HCT116 (cell line): ENCODE measurements around the gene CYP3A7.
"Not testable (repeated sequence)": the region's sequence is repeated elsewhere in the genome, so short reads cannot be mapped to it uniquely, and the experiment has no call there.

ENCODE experiments used
- CTCF ChIP-seq, 3 experiments: fragments of 200-600 bp in 1 of 3; sonication (generic) in 1 of 3; IDR thresholded peaks in 2 of 3; conservative IDR thresholded peaks in 1 of 3; 2 replicates each; pipeline ENCODE4 v1.5.1; 2012 to 2017; ENCODE audit warnings: low read depth in 2 of 3, low read length in 2 of 3, antibody characterized with exemption in 1 of 3, borderline replicate concordance in 1 of 3, control low read depth in 1 of 3, mild to moderate bottlenecking in 1 of 3, mixed read lengths in 1 of 3, mixed run types in 1 of 3, moderate library complexity in 1 of 3; ENCODE audit not compliant: insufficient read depth in 1 of 3
- POLR2A ChIP-seq: IDR thresholded peaks from 2 replicates; pipeline ENCODE4 v1.7.0; 2011; ENCODE audit warnings: borderline replicate concordance; ENCODE audit not compliant: insufficient read depth, insufficient read length; ENCODE audit errors: extremely low read depth
- REST ChIP-seq: IDR thresholded peaks from 2 replicates; pipeline ENCODE4 v1.6.1; 2012; ENCODE audit warnings: low read depth
- SIN3A ChIP-seq: IDR thresholded peaks from 2 replicates; pipeline ENCODE4 v1.6.1; 2012; ENCODE audit warnings: low read depth
- SP1 ChIP-seq: IDR thresholded peaks from 2 replicates; pipeline ENCODE4 v1.6.1; 2012; ENCODE audit warnings: low read depth
- ZFX ChIP-seq: fragments of 450-650 bp; IDR thresholded peaks from 2 replicates; pipeline ENCODE4 v1.6.1; 2017
- ZNF274 ChIP-seq: fragments of 200-500 bp; sonication (Bioruptor generic); IDR thresholded peaks from 2 replicates; pipeline ENCODE4 v1.6.1; 2014; ENCODE audit warnings: mild to moderate bottlenecking, low read depth, low read length, inconsistent platforms

DNA sequence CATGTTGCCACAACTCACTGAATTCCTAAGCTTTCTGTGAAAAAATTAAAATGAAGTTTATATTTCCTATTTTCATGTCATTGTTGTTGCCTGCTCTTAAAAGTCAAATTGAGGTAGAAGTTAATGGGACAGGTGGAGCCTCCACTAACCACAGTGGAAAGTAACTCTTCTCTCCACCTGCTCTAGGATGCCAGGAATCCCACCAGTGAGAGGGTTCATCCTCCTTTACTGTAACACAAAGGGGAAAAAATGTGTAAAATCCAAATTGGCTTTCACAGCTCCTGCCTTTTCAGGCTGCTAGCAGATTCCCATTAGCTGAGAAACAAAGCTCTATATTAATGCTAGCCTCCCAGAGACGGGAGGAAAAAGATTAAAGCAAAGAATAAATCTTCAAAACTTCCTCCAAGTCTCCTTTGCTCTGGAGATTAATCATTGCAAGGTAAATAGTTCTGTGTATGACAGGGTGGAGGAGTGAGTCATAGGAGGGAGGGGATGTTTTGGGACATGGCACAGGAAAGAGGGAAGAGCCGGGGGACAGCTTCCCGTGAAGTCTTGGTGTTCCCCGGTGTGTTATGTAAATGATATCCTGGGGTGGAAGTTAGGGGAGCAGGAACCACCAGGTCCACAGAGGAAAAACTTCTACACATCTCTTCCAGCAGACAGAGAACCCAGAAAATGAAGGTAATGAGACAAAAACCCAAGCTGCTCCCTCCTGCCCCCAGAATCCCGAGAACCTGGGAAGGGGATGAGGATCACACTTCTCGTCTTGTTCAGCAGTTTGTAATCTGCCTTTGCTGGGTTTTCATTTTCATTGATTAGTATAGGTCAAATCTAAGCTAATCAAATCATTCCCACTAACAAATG is 35.9 kb downstream of the CYP3A7 start:
- not testable (repeated sequence) for TF ChIP-seq POLR2A; CTCF (IDR thresholded peaks at IDR 0.05 in 2 of 3, conservative IDR thresholded peaks at IDR 0.05 in 1 of 3; ENCODE audit: borderline replicate concordance in 1 of 3, insufficient read depth in 1 of 3, low read depth in 2 of 3, low read length in 2 of 3); ZFX; ZNF274; SIN3A; SP1; REST
